ENCODE results near the gene ZNF580.

- no peak for TF ChIP-seq PBX2 (CRISPR knock-in tag; IDR thresholded peaks at IDR 0.05)
- no peak for TF ChIP-seq CBX5 (CRISPR knock-in tag; IDR thresholded peaks at IDR 0.05; ENCODE audit: borderline replicate concordance)
- no peak for TF ChIP-seq ZNF768 (CRISPR knock-in tag; IDR thresholded peaks at IDR 0.05)
- no peak for TF ChIP-seq CTCF (CRISPR knock-in tag; IDR thresholded peaks at IDR 0.05)
- no peak for TF ChIP-seq TBP (CRISPR knock-in tag; IDR thresholded peaks at IDR 0.05)
- TF ChIP-seq ZBTB33 (CRISPR knock-in tag; IDR thresholded peaks at IDR 0.05): no peak
- TF ChIP-seq ZNF280B (CRISPR knock-in tag; IDR thresholded peaks at IDR 0.05; ENCODE audit: borderline replicate concordance): no peak
These were observed 45.0 kb downstream of the ZNF580 start for GRCh38 chr19:55685776-55686175.
